Liver (tissue), 3 donors: ENCODE results near the gene GLE1.

Experiments
- ATF3 ChIP-seq: IDR thresholded peaks from 2 replicates; pipeline ENCODE4 v1.6.1; 2016; ENCODE audit warnings: antibody characterized with exemption
- CTCF ChIP-seq: fragments of 150-350 bp; IDR thresholded peaks from 2 replicates; pipeline ENCODE4 v1.5.1; 2017; ENCODE audit warnings: improper control_type of control experiment, low read depth, low read length; ENCODE audit not compliant: missing input control
- EGR1 ChIP-seq, 2 donors: IDR thresholded peaks; 2 replicates each; pipeline ENCODE4 v1.6.1; 2016 to 2018; ENCODE audit warnings: antibody characterized with exemption in 2 of 2, low read depth in 2 of 2
- GABPA ChIP-seq, 2 donors: IDR thresholded peaks in 1 of 2; conservative IDR thresholded peaks in 1 of 2; 2 replicates each; pipeline ENCODE4 v1.6.1; 2016; ENCODE audit warnings: antibody characterized with exemption in 2 of 2, mild to moderate bottlenecking in 1 of 2, moderate library complexity in 1 of 2
- HNF4A ChIP-seq, 2 donors: conservative IDR thresholded peaks; 2 replicates each; pipeline ENCODE4 v1.6.1; 2016; ENCODE audit warnings: antibody characterized with exemption in 2 of 2, mild to moderate bottlenecking in 2 of 2
- JUND ChIP-seq, 2 donors: IDR thresholded peaks; 2 replicates each; pipeline ENCODE4 v1.6.1; 2016; ENCODE audit warnings: antibody characterized with exemption in 2 of 2
- MAX ChIP-seq: IDR thresholded peaks from 2 replicates; pipeline ENCODE4 v1.6.1; 2016; ENCODE audit warnings: antibody characterized with exemption
- RAD21 ChIP-seq, 2 donors: IDR thresholded peaks; 2 replicates each; pipeline ENCODE4 v1.6.1; 2016; ENCODE audit warnings: antibody characterized with exemption in 2 of 2, mild to moderate bottlenecking in 2 of 2
- REST ChIP-seq: IDR thresholded peaks from 2 replicates; pipeline ENCODE4 v1.6.1; 2016; ENCODE audit warnings: antibody characterized with exemption, mild to moderate bottlenecking
- SP1 ChIP-seq: IDR thresholded peaks from 2 replicates; pipeline ENCODE4 v1.6.1; 2018; ENCODE audit warnings: antibody characterized with exemption, mild to moderate bottlenecking
- YY1 ChIP-seq: IDR thresholded peaks from 2 replicates; pipeline ENCODE4 v1.6.1; 2016; ENCODE audit warnings: antibody characterized with exemption, mild to moderate bottlenecking
- donor health status: healthy.
- donor health status: healthy.

GRCh38 chr9:128553728-128554127, 49.2 kb downstream of the GLE1 start:
- TF ChIP-seq CTCF = no peak
- TF ChIP-seq ATF3 = no peak
- no peak for TF ChIP-seq REST
- TF ChIP-seq SP1 = no peak
- TF ChIP-seq RAD21 (IDR thresholded peaks at IDR 0.05) = no peak
- TF ChIP-seq JUND (IDR thresholded peaks at IDR 0.05) = no peak
- no peak for TF ChIP-seq EGR1 (IDR thresholded peaks at IDR 0.05; ENCODE audit: low read depth in 2 of 2)
- no peak for TF ChIP-seq HNF4A (conservative IDR thresholded peaks at IDR 0.05)
- TF ChIP-seq MAX = no peak
- TF ChIP-seq YY1 = no peak
- TF ChIP-seq GABPA (IDR thresholded peaks at IDR 0.05 in 1 of 2, conservative IDR thresholded peaks at IDR 0.05 in 1 of 2) = no peak
